Urothelium cell line (cell line): Measurements from ENCODE around the gene LRRN1.
"Not testable (repeated sequence)": the region's sequence is repeated elsewhere in the genome, so short reads cannot be mapped to it uniquely, and the experiment has no call there.

Source experiments
- DNase-seq: peaks from one replicate; pipeline ENCODE4 v3.0.0; 2011; ENCODE audit warnings: low spot score, mixed read lengths
- FAIRE-seq: peaks from 2 replicates; lab custom pipeline; 2011; peaks lifted over from hg19 to GRCh38; lab: Jason Lieb, UNC

The LRRN1 gene

DNA sequence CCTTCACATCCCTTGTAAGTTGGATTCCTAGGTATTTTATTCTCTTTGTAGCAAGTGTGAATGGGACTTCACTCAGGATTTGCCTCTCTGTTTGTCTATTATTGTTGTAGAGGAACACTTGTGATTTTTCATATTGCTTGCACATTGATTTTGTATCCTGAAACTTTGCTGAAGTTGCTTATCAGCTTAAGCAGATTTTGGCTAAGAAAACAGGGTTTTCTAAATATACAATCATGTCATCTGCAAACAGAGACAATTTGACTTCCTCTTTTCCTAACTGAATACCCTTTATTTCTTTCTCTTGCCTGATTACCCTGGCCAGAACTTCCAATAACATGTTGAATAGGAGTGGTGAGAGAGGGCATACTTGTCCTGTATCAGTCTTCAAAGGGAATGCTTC lies 88.1 kb downstream of the LRRN1 start:
- DNase-seq, FAIRE-seq: not testable (repeated sequence)

DNA sequence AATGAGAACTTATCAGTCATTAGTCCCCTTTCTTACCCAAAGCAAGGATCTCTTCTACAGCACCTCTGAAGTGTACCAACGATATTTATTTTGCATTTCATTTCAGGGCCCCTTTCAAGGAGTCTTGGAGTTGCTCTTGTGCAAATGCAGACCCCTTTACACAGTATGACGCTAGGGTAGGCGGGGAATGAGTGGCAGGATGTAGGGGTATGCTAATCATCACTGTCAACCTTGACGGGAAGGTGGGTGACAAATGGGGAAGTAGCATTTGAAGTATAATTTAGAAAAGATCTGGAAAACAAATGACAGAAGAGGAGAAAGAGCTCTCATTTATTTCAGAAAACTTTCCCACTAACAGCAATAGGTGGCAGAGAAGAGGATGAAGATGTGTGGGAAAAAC lies 94.4 kb downstream of the LRRN1 start:
- no peak for DNase-seq
- no peak for FAIRE-seq
